Lower leg skin (tissue), 3 donors: ENCODE results near the gene MSRB3.

Source experiments
- CTCF ChIP-seq, 3 donors: fragments of 450-650 bp; IDR thresholded peaks; one replicate each; pipeline ENCODE4 v1.5.1; 2016; ENCODE audit warnings: antibody characterized with exemption in 3 of 3, mild to moderate bottlenecking in 3 of 3, moderate library complexity in 2 of 3
- POLR2A ChIP-seq, 2 donors: fragments of 450-650 bp; IDR thresholded peaks; one replicate each; pipeline ENCODE4 v1.6.1; 2016 to 2017; ENCODE audit warnings: antibody characterized with exemption in 2 of 2, mild to moderate bottlenecking in 1 of 2, moderate library complexity in 1 of 2

GRCh38 chr12:65510584-65511050, 232.1 kb downstream of the MSRB3 start:
- TF ChIP-seq CTCF (IDR thresholded peaks at IDR 0.05), result no peak
- no peak for TF ChIP-seq POLR2A (IDR thresholded peaks at IDR 0.05)
